ENCODE results near the gene SPATA18. TPM values are rescaled to one million over a fixed set of nuclear protein-coding genes. Genes with fewer than 3 reads are reported as not detected.

The SPATA18 gene
- polyA plus RNA-seq, 3 donors, result 0.04 to 0.41 TPM; not detected in 1

- no peak for DNase-seq
- H3K9ac ChIP-seq (ENCODE audit: insufficient read depth, low read length, poor library complexity, severe bottlenecking), result no peak overlapping the region
- Mint-ChIP-seq H3K9me3 (no peaks in the 10 kb centered on the region), H3K27me3 (ENCODE audit: low read depth in 3 of 3) (no peaks in the 10 kb centered on the region), H3K27ac (no peak overlapping the region), H3K4me1 (peaks cover 28% of the 10 kb centered on the region), H3K4me3 (no peak overlapping the region), H3K36me3 (no peaks in the 10 kb centered on the region)
- H3K36me3 ChIP-seq (replicated peaks in 1 of 2; ENCODE audit: control insufficient read depth in 1 of 2, insufficient read depth in 2 of 2, low read length in 2 of 2), result no peaks in the 10 kb centered on the region
- no peaks in the 10 kb centered on the region for H3K9me3 ChIP-seq (replicated peaks in 1 of 2; ENCODE audit: control insufficient read depth in 1 of 2, insufficient read depth in 1 of 2, low read length in 2 of 2)
- H2AFZ ChIP-seq (ENCODE audit: insufficient read depth, low read depth, low read length, poor library complexity, severe bottlenecking), result no peak overlapping the region
- no peak overlapping the region for H3K27ac ChIP-seq (ENCODE audit: low read depth in 1 of 2, low read length in 2 of 2)
- H3K27me3 ChIP-seq (ENCODE audit: control insufficient read depth in 2 of 2, insufficient read depth in 2 of 2, low read length in 2 of 2), result no peaks in the 10 kb centered on the region
- H3K4me1 ChIP-seq (ENCODE audit: control insufficient read depth in 1 of 2, insufficient read depth in 2 of 2, low read length in 2 of 2), result peaks cover 21 to 30% of the 10 kb centered on the region in 2 donors
- no peaks in the 10 kb centered on the region for H3K79me2 ChIP-seq (ENCODE audit: insufficient read depth, low read length)
- H3K4me2 ChIP-seq (replicated peaks; ENCODE audit: extremely low read depth, low read length, poor library complexity, severe bottlenecking), result no peak overlapping the region
- intact Hi-C loops (cut with micrococcal nuclease), result no loop called here
- no CpG with 5 or more reads among the region's 1 CpG for WGBS (ENCODE audit: insufficient coverage)
- TF ChIP-seq, protein P1, sequence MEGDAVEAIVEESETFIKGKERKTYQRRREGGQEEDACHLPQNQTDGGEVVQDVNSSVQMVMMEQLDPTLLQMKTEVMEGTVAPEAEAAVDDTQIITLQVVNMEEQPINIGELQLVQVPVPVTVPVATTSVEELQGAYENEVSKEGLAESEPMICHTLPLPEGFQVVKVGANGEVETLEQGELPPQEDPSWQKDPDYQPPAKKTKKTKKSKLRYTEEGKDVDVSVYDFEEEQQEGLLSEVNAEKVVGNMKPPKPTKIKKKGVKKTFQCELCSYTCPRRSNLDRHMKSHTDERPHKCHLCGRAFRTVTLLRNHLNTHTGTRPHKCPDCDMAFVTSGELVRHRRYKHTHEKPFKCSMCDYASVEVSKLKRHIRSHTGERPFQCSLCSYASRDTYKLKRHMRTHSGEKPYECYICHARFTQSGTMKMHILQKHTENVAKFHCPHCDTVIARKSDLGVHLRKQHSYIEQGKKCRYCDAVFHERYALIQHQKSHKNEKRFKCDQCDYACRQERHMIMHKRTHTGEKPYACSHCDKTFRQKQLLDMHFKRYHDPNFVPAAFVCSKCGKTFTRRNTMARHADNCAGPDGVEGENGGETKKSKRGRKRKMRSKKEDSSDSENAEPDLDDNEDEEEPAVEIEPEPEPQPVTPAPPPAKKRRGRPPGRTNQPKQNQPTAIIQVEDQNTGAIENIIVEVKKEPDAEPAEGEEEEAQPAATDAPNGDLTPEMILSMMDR (IDR thresholded peaks at IDR 0.05), result no peak
- H4K20me1 ChIP-seq (ENCODE audit: insufficient read depth, low read length), result no peaks in the 10 kb centered on the region
- no peak overlapping the region for H3K4me3 ChIP-seq (replicated peaks in 1 of 3; ENCODE audit: low read depth in 2 of 3, low read length in 3 of 3)
Measured at GRCh38 chr4:52017814-52018213, 33.3 kb upstream of the SPATA18 start.

- H3K27ac ChIP-seq (ENCODE audit: low read depth in 1 of 2, low read length in 2 of 2), result peak within 1 kb of the TSS; percentile 49 to 81
- Mint-ChIP-seq H3K27ac (peak within 1 kb of the TSS; percentile 45 to 83 (median 65)), H3K9me3 (no peaks in the 10 kb centered on the region), H3K36me3 (no peaks in the 10 kb centered on the region), H3K4me1 (peaks cover 20% of the 10 kb centered on the region), H3K27me3 (ENCODE audit: low read depth in 3 of 3) (no peaks in the 10 kb centered on the region), H3K4me3 (no peak within 1 kb of the TSS)
- H2AFZ ChIP-seq (ENCODE audit: insufficient read depth, low read depth, low read length, poor library complexity, severe bottlenecking), result peak within 1 kb of the TSS; percentile 46
- no peaks in the 10 kb centered on the region for H4K20me1 ChIP-seq (ENCODE audit: insufficient read depth, low read length)
- DNase-seq, result peak in 1 of 3 donors; percentile 12
- WGBS (ENCODE audit: insufficient coverage), result 92% methylated on average over 2 of the region's 6 CpGs
- TF ChIP-seq, protein P1 (IDR thresholded peaks at IDR 0.05), result no peak
- peak within 1 kb of the TSS; percentile 1 for H3K4me2 ChIP-seq (replicated peaks; ENCODE audit: extremely low read depth, low read length, poor library complexity, severe bottlenecking)
- intact Hi-C loops (cut with micrococcal nuclease), result loop anchor here in 1 of 2 donors (5.0 kb wide), 1 partner anchor 133 kb away; no protein-coding TSS in a partner anchor
- H3K79me2 ChIP-seq (ENCODE audit: insufficient read depth, low read length), result no peaks in the 10 kb centered on the region
- no peaks in the 10 kb centered on the region for H3K9me3 ChIP-seq (replicated peaks in 1 of 2; ENCODE audit: control insufficient read depth in 1 of 2, insufficient read depth in 1 of 2, low read length in 2 of 2)
- peak within 1 kb of the TSS in 1 of 3 experiments; percentile 23 for H3K4me3 ChIP-seq (replicated peaks in 1 of 3; ENCODE audit: low read depth in 2 of 3, low read length in 3 of 3)
- H3K9ac ChIP-seq (ENCODE audit: insufficient read depth, low read length, poor library complexity, severe bottlenecking), result no peak within 1 kb of the TSS
- H3K27me3 ChIP-seq (ENCODE audit: control insufficient read depth in 2 of 2, insufficient read depth in 2 of 2, low read length in 2 of 2), result no peaks in the 10 kb centered on the region
- no peaks in the 10 kb centered on the region for H3K36me3 ChIP-seq (replicated peaks in 1 of 2; ENCODE audit: control insufficient read depth in 1 of 2, insufficient read depth in 2 of 2, low read length in 2 of 2)
- H3K4me1 ChIP-seq (ENCODE audit: control insufficient read depth in 1 of 2, insufficient read depth in 2 of 2, low read length in 2 of 2), result peaks cover 13 to 21% of the 10 kb centered on the region in 2 donors
Measured at GRCh38 chr4:52019936-52020657, 31.0 kb upstream of the SPATA18 start, which contains the start of gene LRRC66. LRRC66 (minus strand) TSS chr4:52020363; CDS start chr4:52017613, 2,750 bp downstream.
